Right lung (tissue), 5 donors: ENCODE measurements around the gene FOXL1. TPM values are rescaled to one million over a fixed set of nuclear protein-coding genes. Genes with fewer than 3 reads are reported as not detected.

Experiments used
- DNase-seq, 2 donors: peaks; one replicate each; pipeline ENCODE4 v3.0.0-alpha.2; 2013
- polyA plus RNA-seq, 5 donors: library from polyadenylated mRNA; unstranded; fragments of 120-200 nt; gene quantifications; one replicate each; pipeline versions ENCODE4 v1.2.1 to v1.2.3, GENCODE V29; 2013; ENCODE audit warnings: inconsistent platforms in 1 of 5, low replicate concordance in 1 of 5; ENCODE audit not compliant: insufficient read length in 5 of 5, insufficient read depth in 1 of 5

FOXL1 gene
- polyA plus RNA-seq, 5 donors = 5.0 to 6.4 (median 5.2) TPM

- DNase-seq = no peak
These were observed 10.4 kb upstream of the FOXL1 start for GRCh38 chr16:86567701-86568581.

GRCh38 chr16:86568677-86569623 lies 9.4 kb upstream of the FOXL1 start:
- no peak for DNase-seq

- no peak for DNase-seq
These were observed 8.5 kb upstream of the FOXL1 start for GRCh38 chr16:86569701-86570447.

GRCh38 chr16:86570558-86571529 lies 7.5 kb upstream of the FOXL1 start:
- DNase-seq = no peak

GRCh38 chr16:86571530-86571915 lies 6.8 kb upstream of the FOXL1 start:
- DNase-seq = no peak

- DNase-seq = no peak
These were observed 6.3 kb upstream of the FOXL1 start for GRCh38 chr16:86572041-86572521.

- no peak for DNase-seq
These were observed 5.7 kb upstream of the FOXL1 start for GRCh38 chr16:86572606-86573005.

- no peak for DNase-seq
These were observed 5.1 kb upstream of the FOXL1 start for GRCh38 chr16:86573215-86573614.

- no peak for DNase-seq
These were observed 4.5 kb upstream of the FOXL1 start for GRCh38 chr16:86573646-86574508.

GRCh38 chr16:86574646-86575045 lies 3.7 kb upstream of the FOXL1 start:
- no peak for DNase-seq

- no peak for DNase-seq
These were observed 3.2 kb upstream of the FOXL1 start for GRCh38 chr16:86575095-86575685.

GRCh38 chr16:86575754-86576557 lies 2.4 kb upstream of the FOXL1 start:
- DNase-seq = peak; percentile 57 to 68

GRCh38 chr16:86576591-86577313 lies 1.6 kb upstream of the FOXL1 start:
- DNase-seq = no peak

- no peak for DNase-seq
These were observed 906 bp upstream of the FOXL1 start for GRCh38 chr16:86577314-86577971.

- no peak for DNase-seq
These were observed 390 bp downstream of the FOXL1 start for GRCh38 chr16:86578611-86579267.
